ENCODE results near the gene MEGF11.

Gene MEGF11

GRCh38 chr15:66214246-66214645 lies 39.3 kb downstream of the MEGF11 start:
- no peak for TF ChIP-seq CTCF (conservative IDR thresholded peaks at IDR 0.05; ENCODE audit: low read depth, low read length)
- DNase-seq (ENCODE audit: low read depth), result no peak
- no peak overlapping the region for H3K4me3 ChIP-seq (ENCODE audit: low read depth, low read length)

GRCh38 chr15:66212563-66212921 lies 41.0 kb downstream of the MEGF11 start:
- DNase-seq (ENCODE audit: low read depth), result no peak
- no peak for TF ChIP-seq CTCF (conservative IDR thresholded peaks at IDR 0.05; ENCODE audit: low read depth, low read length)
- no peak overlapping the region for H3K4me3 ChIP-seq (ENCODE audit: low read depth, low read length)

DNA sequence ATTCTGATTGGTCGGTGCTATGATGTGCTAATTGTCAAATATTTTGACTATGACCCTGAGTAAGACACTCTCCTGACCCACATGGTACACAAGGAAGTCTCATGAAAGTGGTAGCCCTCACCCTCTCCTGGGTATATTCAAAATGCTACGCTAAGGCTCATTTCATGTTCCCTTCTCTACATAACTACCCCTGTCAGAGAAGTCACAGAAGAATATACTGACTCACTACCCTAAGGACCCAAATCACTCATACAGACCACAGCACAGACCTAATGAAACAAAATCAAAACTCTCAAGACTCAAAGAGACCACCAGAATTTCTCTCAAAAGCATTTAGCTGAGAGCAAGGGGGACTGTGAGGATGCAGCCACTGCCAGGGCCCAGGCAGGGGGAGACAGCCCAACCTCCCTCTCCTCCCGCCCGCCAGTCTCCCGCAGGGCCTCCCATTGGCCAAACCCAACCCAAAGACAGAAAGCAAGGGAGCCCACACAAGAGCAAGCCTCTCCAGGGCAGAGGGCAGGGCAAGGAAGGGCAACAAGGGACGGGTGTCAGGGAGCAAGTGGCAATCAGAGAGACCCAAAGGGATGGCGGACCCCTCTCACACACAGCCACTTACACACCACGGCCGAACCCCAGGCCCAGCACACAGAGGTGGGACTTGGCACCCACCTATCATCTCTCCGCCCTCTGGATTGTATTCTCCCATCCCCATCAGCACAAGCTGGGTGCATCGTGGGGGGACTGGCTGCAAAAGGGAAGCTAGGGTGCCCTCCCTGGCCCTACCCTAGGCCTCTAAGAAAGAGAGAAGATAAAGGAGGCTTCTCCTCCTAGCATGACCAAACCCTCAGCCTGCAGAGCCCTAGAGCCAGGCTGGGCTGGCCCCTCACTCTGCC lies 41.6 kb downstream of the MEGF11 start:
- no peak for DNase-seq (ENCODE audit: low read depth)
- no peak for TF ChIP-seq CTCF (conservative IDR thresholded peaks at IDR 0.05; ENCODE audit: low read depth, low read length)
- no peak overlapping the region for H3K4me3 ChIP-seq (ENCODE audit: low read depth, low read length)

DNA sequence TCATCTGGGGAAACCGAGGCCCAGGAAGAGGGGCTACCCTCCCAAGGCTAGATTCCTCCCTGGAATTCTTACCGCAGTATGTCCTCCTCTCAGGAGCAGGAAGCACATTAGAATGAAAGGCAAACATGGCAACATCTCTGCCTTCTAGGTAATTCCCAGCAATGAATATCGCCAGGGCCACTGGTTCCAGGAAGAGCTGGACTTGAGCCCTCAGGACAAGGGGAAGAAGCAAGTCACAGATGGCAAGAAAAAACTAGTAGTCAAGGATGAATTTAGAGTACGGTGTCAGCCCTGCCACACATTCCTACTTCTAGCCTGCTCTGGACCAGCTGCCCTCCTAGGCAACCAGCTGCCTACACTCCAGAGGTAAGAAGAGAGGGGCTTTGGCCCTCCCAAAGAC lies 42.9 kb downstream of the MEGF11 start:
- DNase-seq (ENCODE audit: low read depth), result no peak
- no peak overlapping the region for H3K4me3 ChIP-seq (ENCODE audit: low read depth, low read length)
- no peak for TF ChIP-seq CTCF (conservative IDR thresholded peaks at IDR 0.05; ENCODE audit: low read depth, low read length)

GRCh38 chr15:66198757-66199156 lies 54.8 kb downstream of the MEGF11 start:
- no peak for TF ChIP-seq CTCF (conservative IDR thresholded peaks at IDR 0.05; ENCODE audit: low read depth, low read length)
- no peak for DNase-seq (ENCODE audit: low read depth)
- H3K4me3 ChIP-seq (ENCODE audit: low read depth, low read length), result no peak overlapping the region

GRCh38 chr15:66196602-66197001 lies 56.9 kb downstream of the MEGF11 start:
- DNase-seq (ENCODE audit: low read depth), result peak; percentile 5
- H3K4me3 ChIP-seq (ENCODE audit: low read depth, low read length), result no peak overlapping the region
- TF ChIP-seq CTCF (conservative IDR thresholded peaks at IDR 0.05; ENCODE audit: low read depth, low read length), result no peak

Data from choroid plexus epithelial cell (primary cell).